ENCODE data around the gene ATRNL1. TPM values are rescaled to one million over a fixed set of nuclear protein-coding genes. Genes with fewer than 3 reads are reported as not detected.
"Not testable (repeated sequence)": the region's sequence is repeated elsewhere in the genome, so short reads cannot be mapped to it uniquely, and the experiment has no call there.

The ATRNL1 gene
- polyA plus RNA-seq, 1 of the 3 experiments (the other 2 are of a cell fraction) = 0.67 TPM

GRCh38 chr10:115103700-115104099 lies 10.5 kb downstream of the ATRNL1 start:
- no peak overlapping the region for H3K9ac ChIP-seq
- no peaks in the 10 kb centered on the region for H3K4me1 ChIP-seq (ENCODE audit: control insufficient read depth in 1 of 2, insufficient read depth in 2 of 2, low read depth in 1 of 2, low read length in 1 of 2)
- H3K9me3 ChIP-seq = no peaks in the 10 kb centered on the region
- no peaks in the 10 kb centered on the region for H3K27me3 ChIP-seq (ENCODE audit: insufficient read depth)
- H3K9me2 ChIP-seq = no peaks in the 10 kb centered on the region
- ChIA-PET POLR2A (no interaction called here), CTCF (interaction anchor here (1.1 to 1.3 kb wide), 2 partner anchors 26 to 225 kb away, joined by 3 to 6 read pairs; no protein-coding TSS in a partner anchor)
- H2AFZ ChIP-seq (ENCODE audit: low read depth) = no peak overlapping the region
- H3K4me3 ChIP-seq (ENCODE audit: low read depth in 2 of 2, low read length in 1 of 2) = no peak overlapping the region
- 36% methylated on average over 1 of the region's 1 CpG for WGBS (ENCODE audit: low lambda C conversion rate)
- no peaks in the 10 kb centered on the region for H3F3A ChIP-seq (replicated peaks; ENCODE audit: insufficient read depth)
- no peaks in the 10 kb centered on the region for H3K79me2 ChIP-seq (ENCODE audit: insufficient read depth)
- H3K36me3 ChIP-seq (replicated peaks in 1 of 2; ENCODE audit: control insufficient read depth in 1 of 2, insufficient read depth in 2 of 2, low read length in 1 of 2) = no peaks in the 10 kb centered on the region
- no peaks in the 10 kb centered on the region for H4K20me1 ChIP-seq (ENCODE audit: insufficient read depth)
- DNase-seq = no peak
- no peak overlapping the region for H3K27ac ChIP-seq (ENCODE audit: low read depth in 2 of 2, low read length in 1 of 2)
- no peak overlapping the region for H3K4me2 ChIP-seq
- no peak for TF ChIP-seq FOSL2 (IDR thresholded peaks at IDR 0.05; ENCODE audit: borderline replicate concordance, low read depth)
- TF ChIP-seq NRF1 (IDR thresholded peaks at IDR 0.05; ENCODE audit: low read depth, low read length) = no peak
- TF ChIP-seq GABPA (IDR thresholded peaks at IDR 0.05; ENCODE audit: low read depth) = no peak
- TF ChIP-seq JUND (IDR thresholded peaks at IDR 0.05) = no peak
- TF ChIP-seq, protein P1, sequence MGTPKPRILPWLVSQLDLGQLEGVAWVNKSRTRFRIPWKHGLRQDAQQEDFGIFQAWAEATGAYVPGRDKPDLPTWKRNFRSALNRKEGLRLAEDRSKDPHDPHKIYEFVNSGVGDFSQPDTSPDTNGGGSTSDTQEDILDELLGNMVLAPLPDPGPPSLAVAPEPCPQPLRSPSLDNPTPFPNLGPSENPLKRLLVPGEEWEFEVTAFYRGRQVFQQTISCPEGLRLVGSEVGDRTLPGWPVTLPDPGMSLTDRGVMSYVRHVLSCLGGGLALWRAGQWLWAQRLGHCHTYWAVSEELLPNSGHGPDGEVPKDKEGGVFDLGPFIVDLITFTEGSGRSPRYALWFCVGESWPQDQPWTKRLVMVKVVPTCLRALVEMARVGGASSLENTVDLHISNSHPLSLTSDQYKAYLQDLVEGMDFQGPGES (IDR thresholded peaks at IDR 0.05; ENCODE audit: low read depth, low read length) = no peak
- no peak for TF ChIP-seq MEF2A (IDR thresholded peaks at IDR 0.05; ENCODE audit: borderline replicate concordance, low read depth)
- TF ChIP-seq TEAD4 (IDR thresholded peaks at IDR 0.05; ENCODE audit: borderline replicate concordance, insufficient read depth) = no peak
- TF ChIP-seq SMC3 (IDR thresholded peaks at IDR 0.05; ENCODE audit: low read depth, low read length) = no peak
- no peak for TF ChIP-seq ZBTB33 (IDR thresholded peaks at IDR 0.05; ENCODE audit: borderline replicate concordance, low read depth)
- no peak for TF ChIP-seq CHD2 (IDR thresholded peaks at IDR 0.05; ENCODE audit: low read length, partially characterized antibody)

DNA sequence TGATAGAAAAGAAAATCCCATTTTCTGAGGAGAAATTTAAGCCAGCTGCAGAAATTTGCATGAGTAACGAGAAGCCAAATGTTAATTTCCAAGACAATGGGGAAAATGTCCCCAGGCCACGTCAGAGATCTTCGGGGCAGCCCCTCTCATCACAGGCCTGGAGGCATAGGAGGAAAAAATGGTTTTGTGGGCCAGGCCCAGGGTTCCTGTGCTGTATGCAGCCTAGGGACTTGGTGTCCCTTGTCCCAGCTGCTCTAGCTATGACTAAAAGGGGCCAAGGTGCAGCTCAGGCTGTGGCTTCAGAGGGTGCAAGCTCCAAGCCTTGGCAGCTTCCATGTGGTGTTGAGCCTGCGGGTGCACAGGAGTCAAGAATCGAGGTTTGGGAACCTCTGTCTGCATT lies 12.2 kb downstream of the ATRNL1 start:
- POLR2A ChIA-PET; H3K79me2 ChIP-seq (ENCODE audit: insufficient read depth); H3K4me3 ChIP-seq (ENCODE audit: low read depth in 2 of 2, low read length in 1 of 2); H3K9me2 ChIP-seq; H3K36me3 ChIP-seq (replicated peaks in 1 of 2; ENCODE audit: control insufficient read depth in 1 of 2, insufficient read depth in 2 of 2, low read length in 1 of 2); H2AFZ ChIP-seq (ENCODE audit: low read depth); H3F3A ChIP-seq (replicated peaks; ENCODE audit: insufficient read depth); H4K20me1 ChIP-seq (ENCODE audit: insufficient read depth); H3K4me1 ChIP-seq (ENCODE audit: control insufficient read depth in 1 of 2, insufficient read depth in 2 of 2, low read depth in 1 of 2, low read length in 1 of 2); H3K9ac ChIP-seq; H3K4me2 ChIP-seq; H3K27ac ChIP-seq (ENCODE audit: low read depth in 2 of 2, low read length in 1 of 2); H3K27me3 ChIP-seq (ENCODE audit: insufficient read depth); DNase-seq; H3K9me3 ChIP-seq: not testable (repeated sequence)
- CTCF ChIA-PET = interaction anchor here (1.1 to 1.2 kb wide), 2 partner anchors 10 to 11 kb away, joined by 3 read pairs; no protein-coding TSS in a partner anchor
- 41% methylated on average over 5 of the region's 5 CpGs for WGBS (ENCODE audit: low lambda C conversion rate)
